Stimulated activated CD8-positive, alpha-beta memory T cell treated with anti-CD3 and anti-CD28 coated beads, Interleukin-7, amount 100 ng/mL, for 4 hours (primary cell): ENCODE results near the gene SLC25A30.
"Not testable (repeated sequence)": the region's sequence is repeated elsewhere in the genome, so short reads cannot be mapped to it uniquely, and the experiment has no call there.

Experiments
- DNase-seq, 2 donors: peaks; one replicate each; pipeline ENCODE4 v3.0.0-alpha.2; 2020; ENCODE audit warnings: low read depth in 2 of 2

SLC25A30 gene

GRCh38 chr13:45391926-45392325 lies 26.2 kb downstream of the SLC25A30 start:
- DNase-seq = no peak

- DNase-seq = not testable (repeated sequence)
Observed at GRCh38 chr13:45391128-45391527, 27.0 kb downstream of the SLC25A30 start.

- not testable (repeated sequence) for DNase-seq
Observed at GRCh38 chr13:45390348-45390747, 27.8 kb downstream of the SLC25A30 start.

- DNase-seq = no peak
Observed at GRCh38 chr13:45388664-45389063, 29.5 kb downstream of the SLC25A30 start.

GRCh38 chr13:45386892-45387575 lies 31.1 kb downstream of the SLC25A30 start:
- not testable (repeated sequence) for DNase-seq

GRCh38 chr13:45385907-45386553 lies 32.1 kb downstream of the SLC25A30 start:
- DNase-seq = no peak

GRCh38 chr13:45385320-45385719 lies 32.9 kb downstream of the SLC25A30 start:
- DNase-seq = no peak

- DNase-seq = no peak
Observed at GRCh38 chr13:45384474-45385174, 33.5 kb downstream of the SLC25A30 start.

- DNase-seq = not testable (repeated sequence)
Observed at GRCh38 chr13:45382739-45383138, 35.4 kb downstream of the SLC25A30 start.

- no peak for DNase-seq
Observed at GRCh38 chr13:45381196-45381595, 37.0 kb downstream of the SLC25A30 start.

GRCh38 chr13:45380708-45381107 lies 37.5 kb downstream of the SLC25A30 start:
- DNase-seq = not testable (repeated sequence)

- DNase-seq = not testable (repeated sequence)
Observed at GRCh38 chr13:45379516-45379915, 38.7 kb downstream of the SLC25A30 start.

- not testable (repeated sequence) for DNase-seq
Observed at GRCh38 chr13:45378786-45379185, 39.4 kb downstream of the SLC25A30 start.

- DNase-seq = not testable (repeated sequence)
Observed at GRCh38 chr13:45377314-45377713, 40.9 kb downstream of the SLC25A30 start.

GRCh38 chr13:45376651-45377050 lies 41.5 kb downstream of the SLC25A30 start:
- not testable (repeated sequence) for DNase-seq

GRCh38 chr13:45374917-45375316 lies 43.3 kb downstream of the SLC25A30 start:
- no peak for DNase-seq

GRCh38 chr13:45373162-45373547 lies 45.0 kb downstream of the SLC25A30 start:
- DNase-seq = no peak

- no peak for DNase-seq
Observed at GRCh38 chr13:45372189-45373161, 45.7 kb downstream of the SLC25A30 start.

GRCh38 chr13:45370922-45371406 lies 47.2 kb downstream of the SLC25A30 start:
- peak; percentile 21 to 37 for DNase-seq

- DNase-seq = no peak
Observed at GRCh38 chr13:45369116-45369515, 49.1 kb downstream of the SLC25A30 start.

- no peak for DNase-seq
Observed at GRCh38 chr13:45368571-45368970, 49.6 kb downstream of the SLC25A30 start.
